Left ventricle myocardium inferior (tissue), 1 donor: ENCODE results near the gene ATP11A. TPM values are rescaled to one million over a fixed set of nuclear protein-coding genes. Genes with fewer than 3 reads are reported as not detected.
A peak's percentile ranks its signal among the peaks of the same experiment; 100 is the strongest.

Experiments used
- DNase-seq: peaks from one replicate; pipeline ENCODE4 v3.0.0-alpha.2; 2020
- H3K27ac ChIP-seq: fragments of 200-600 bp; replicated peaks from 2 replicates; pipeline ENCODE4 v1.8.0; 2021
- H3K27me3 ChIP-seq: fragments of 200-600 bp; 2 replicates; pipeline ENCODE4 v1.8.0; 2021; ENCODE audit warnings: low read depth
- H3K36me3 ChIP-seq: fragments of 200-600 bp; 2 replicates; pipeline ENCODE4 v1.8.0; 2021
- H3K4me1 ChIP-seq: fragments of 200-600 bp; 2 replicates; pipeline ENCODE4 v1.8.0; 2021
- H3K4me3 ChIP-seq: fragments of 200-600 bp; 2 replicates; pipeline ENCODE4 v1.8.0; 2021; ENCODE audit warnings: mild to moderate bottlenecking, moderate library complexity
- H3K9me3 ChIP-seq: fragments of 200-600 bp; replicated peaks from 2 replicates; pipeline ENCODE4 v1.8.0; 2021
- CTCF ChIP-seq: fragments of 200-600 bp; IDR thresholded peaks from 2 replicates; pipeline ENCODE4 v1.8.0; 2021; ENCODE audit warnings: antibody characterized with exemption, mild to moderate bottlenecking, borderline replicate concordance
- intact Hi-C: fragments of 100-400 bp; cut with micrococcal nuclease; formaldehyde crosslinking; loops from one replicate; pipeline ENCODE4 v1.11.0; 2022
- total RNA-seq: library from RNA; stranded (reverse); fragmentation: NEBNext Ultra II Directional; extraction: Animal tissue kit (Norgen Biotek cat#: 25700); gene quantifications from one replicate; pipeline ENCODE4 v1.2.1, GENCODE V29; 2021
- donor health status: DM: no; HTN: yes; CAD: no; lungs with severe emphysema.

ATP11A gene
- total RNA-seq, 1 donor from 2014 or later: 106 TPM

GRCh38 chr13:112685896-112686295 is 3.9 kb upstream of the ATP11A start:
- Histone ChIP-seq H3K9me3 (no peaks in the 10 kb centered on the region), H3K36me3 (no peaks in the 10 kb centered on the region), H3K27ac (no peak overlapping the region), H3K4me3 (no peak overlapping the region), H3K27me3 (no peaks in the 10 kb centered on the region), H3K4me1 (peaks cover 23% of the 10 kb centered on the region)
- DNase-seq: no peak
- intact Hi-C loops: no loop called here
- no peak for TF ChIP-seq CTCF

- Histone ChIP-seq H3K4me1 (peaks cover 25% of the 10 kb centered on the region), H3K27me3 (no peaks in the 10 kb centered on the region), H3K36me3 (no peaks in the 10 kb centered on the region), H3K4me3 (no peak overlapping the region), H3K9me3 (no peaks in the 10 kb centered on the region), H3K27ac (no peak overlapping the region)
- intact Hi-C loops: no loop called here
- TF ChIP-seq CTCF: no peak
- DNase-seq: no peak
Measured at GRCh38 chr13:112686364-112686763, 3.5 kb upstream of the ATP11A start.

- DNase-seq: no peak
- intact Hi-C loops: no loop called here
- no peak overlapping the region for H3K4me3 ChIP-seq
- peaks cover 31% of the 10 kb centered on the region for H3K4me1 ChIP-seq
- TF ChIP-seq CTCF: no peak
- H3K9me3 ChIP-seq: no peaks in the 10 kb centered on the region
- H3K27ac ChIP-seq: no peak overlapping the region
- H3K27me3 ChIP-seq: no peaks in the 10 kb centered on the region
- H3K36me3 ChIP-seq: no peaks in the 10 kb centered on the region
Measured at GRCh38 chr13:112686987-112687386, 2.9 kb upstream of the ATP11A start.

- no peak overlapping the region for H3K4me3 ChIP-seq
- no peak for DNase-seq
- no peak for TF ChIP-seq CTCF
- intact Hi-C loops: no loop called here
- H3K36me3 ChIP-seq: no peaks in the 10 kb centered on the region
- peak overlapping the region; percentile 97 for H3K27ac ChIP-seq
- H3K27me3 ChIP-seq: no peaks in the 10 kb centered on the region
- H3K4me1 ChIP-seq: peaks cover 42% of the 10 kb centered on the region
- H3K9me3 ChIP-seq: no peaks in the 10 kb centered on the region
Measured at GRCh38 chr13:112687836-112688559, 1.8 kb upstream of the ATP11A start.

- Histone ChIP-seq H3K27ac (peak overlapping the region; percentile 97), H3K36me3 (no peaks in the 10 kb centered on the region), H3K4me1 (peaks cover 49% of the 10 kb centered on the region), H3K9me3 (no peaks in the 10 kb centered on the region), H3K27me3 (no peaks in the 10 kb centered on the region), H3K4me3 (peak overlapping the region; percentile 99)
- intact Hi-C loops: no loop called here
- TF ChIP-seq CTCF: no peak
- DNase-seq: no peak
Measured at GRCh38 chr13:112688560-112689302, 1.1 kb upstream of the ATP11A start.
